ENCODE results near the gene TPP1.

TPP1 gene

GRCh38 chr11:6619004-6619745 lies at the start of gene TPP1:
Gene TPP1 (minus strand): TSS chr11:6619422. CDS start chr11:6619400, 22 bp downstream.
- peak; percentile 95 for DNase-seq

GRCh38 chr11:6667733-6668374 lies 48.6 kb upstream of the TPP1 start:
- peak; percentile 65 for DNase-seq

GRCh38 chr11:6666302-6667183 lies 47.3 kb upstream of the TPP1 start:
- DNase-seq: peak; percentile 45

- DNase-seq: no peak
Observed at GRCh38 chr11:6664551-6664950, 45.3 kb upstream of the TPP1 start.

GRCh38 chr11:6663794-6664469 lies 44.7 kb upstream of the TPP1 start:
- DNase-seq: no peak

- DNase-seq: no peak
Observed at GRCh38 chr11:6660712-6661111, 41.5 kb upstream of the TPP1 start.

GRCh38 chr11:6658647-6659046 lies 39.4 kb upstream of the TPP1 start:
- DNase-seq: no peak

- no peak for DNase-seq
Observed at GRCh38 chr11:6657346-6657745, 38.1 kb upstream of the TPP1 start.

- DNase-seq: no peak
Observed at GRCh38 chr11:6656936-6657335, 37.7 kb upstream of the TPP1 start.

GRCh38 chr11:6656584-6656915 lies 37.3 kb upstream of the TPP1 start:
- no peak for DNase-seq

- DNase-seq: no peak
Observed at GRCh38 chr11:6655790-6656583, 36.8 kb upstream of the TPP1 start, which contains the start of gene DCHS1. Gene DCHS1 (minus strand): TSS chr11:6655809. CDS start chr11:6641613, 14,196 bp downstream.

GRCh38 chr11:6655020-6655789 lies 36.0 kb upstream of the TPP1 start:
- no peak for DNase-seq

- no peak for DNase-seq
Observed at GRCh38 chr11:6654281-6655019, 35.2 kb upstream of the TPP1 start.

- no peak for DNase-seq
Observed at GRCh38 chr11:6653656-6654055, 34.4 kb upstream of the TPP1 start.

GRCh38 chr11:6653097-6653496 lies 33.9 kb upstream of the TPP1 start:
- no peak for DNase-seq

GRCh38 chr11:6652182-6652581 lies 33.0 kb upstream of the TPP1 start:
- DNase-seq: no peak

- DNase-seq: no peak
Observed at GRCh38 chr11:6650980-6651379, 31.8 kb upstream of the TPP1 start.

GRCh38 chr11:6650104-6650503 lies 30.9 kb upstream of the TPP1 start:
- no peak for DNase-seq

GRCh38 chr11:6648501-6648900 lies 29.3 kb upstream of the TPP1 start:
- no peak for DNase-seq

- no peak for DNase-seq
Observed at GRCh38 chr11:6647836-6648235, 28.6 kb upstream of the TPP1 start.
